Measurements from ENCODE around the gene DUOXA2.
"Not testable (repeated sequence)": the region's sequence is repeated elsewhere in the genome, so short reads cannot be mapped to it uniquely, and the experiment has no call there.

Gene DUOXA2

DNA sequence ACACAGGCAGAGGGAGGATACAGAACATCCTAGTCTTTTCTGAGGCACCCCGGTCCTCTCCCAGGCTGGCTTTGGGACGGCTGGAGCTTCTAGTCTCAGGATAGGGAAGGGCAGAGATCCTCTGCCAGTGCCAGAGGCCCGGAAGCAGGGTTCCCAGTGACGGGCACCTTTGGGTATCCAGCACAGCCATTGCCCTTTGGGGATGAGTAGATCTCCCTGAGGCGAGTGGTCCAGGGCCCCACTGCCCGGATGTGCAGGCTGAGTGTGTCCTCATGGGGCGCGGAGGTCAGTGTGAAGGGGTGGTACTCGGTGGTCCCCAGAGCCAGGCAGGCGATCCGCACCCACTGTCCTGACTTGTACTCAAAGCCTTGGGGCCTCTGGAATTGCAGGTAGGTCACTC is 18.5 kb upstream of the DUOXA2 start:
- no peak for DNase-seq (ENCODE audit: low spot score)

DNA sequence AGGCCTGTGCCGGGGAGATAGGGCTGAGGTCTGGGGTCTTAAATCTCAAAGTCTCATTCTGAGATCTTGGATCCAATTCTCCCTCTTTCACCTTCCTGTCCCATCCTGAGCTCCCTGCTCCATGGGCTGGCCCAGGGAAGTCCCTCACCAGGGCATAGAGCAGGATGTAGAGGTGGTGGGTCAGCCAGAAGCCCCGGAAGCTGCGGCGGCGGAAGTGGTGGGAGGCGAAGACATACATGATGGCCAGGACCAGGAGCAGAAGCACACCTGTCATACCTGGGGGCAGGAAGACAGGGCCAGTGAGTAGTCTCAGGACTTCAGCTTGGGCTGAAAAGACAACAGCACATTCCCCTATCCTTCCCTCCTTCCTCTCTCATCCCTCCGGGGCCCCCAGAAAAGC is 16.7 kb upstream of the DUOXA2 start:
- DNase-seq (ENCODE audit: low spot score) = no peak

DNA sequence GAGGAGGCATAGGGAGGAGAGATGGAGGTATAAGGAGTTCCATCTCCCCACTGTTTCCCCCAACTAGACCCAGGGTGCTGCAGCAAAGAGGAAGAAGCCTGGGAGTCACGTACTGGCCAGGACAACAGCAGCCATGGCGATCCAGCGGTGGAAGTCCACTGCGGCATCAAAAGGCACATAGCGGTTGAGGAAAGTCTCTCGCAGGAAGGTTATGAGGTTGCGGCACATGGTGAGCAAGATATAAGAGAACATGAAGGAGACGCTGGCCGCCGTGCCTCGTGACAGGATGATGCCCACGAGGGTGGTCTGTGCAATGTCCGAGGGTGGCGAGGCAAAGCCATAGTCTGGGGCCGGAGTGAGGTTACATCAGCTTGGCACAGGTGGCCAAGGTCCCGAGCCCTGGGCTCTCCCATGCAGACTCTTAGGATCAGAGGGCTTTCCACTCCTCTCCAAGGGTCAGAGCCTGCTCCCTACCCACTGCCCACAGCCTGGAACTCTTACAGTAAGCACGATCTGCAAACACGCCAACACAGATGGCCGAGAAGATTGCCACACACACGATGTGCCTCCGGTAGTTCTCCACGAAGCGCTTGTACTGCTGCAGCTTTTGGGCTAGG is 14.5 kb upstream of the DUOXA2 start:
- no peak for DNase-seq (ENCODE audit: low spot score)

DNA sequence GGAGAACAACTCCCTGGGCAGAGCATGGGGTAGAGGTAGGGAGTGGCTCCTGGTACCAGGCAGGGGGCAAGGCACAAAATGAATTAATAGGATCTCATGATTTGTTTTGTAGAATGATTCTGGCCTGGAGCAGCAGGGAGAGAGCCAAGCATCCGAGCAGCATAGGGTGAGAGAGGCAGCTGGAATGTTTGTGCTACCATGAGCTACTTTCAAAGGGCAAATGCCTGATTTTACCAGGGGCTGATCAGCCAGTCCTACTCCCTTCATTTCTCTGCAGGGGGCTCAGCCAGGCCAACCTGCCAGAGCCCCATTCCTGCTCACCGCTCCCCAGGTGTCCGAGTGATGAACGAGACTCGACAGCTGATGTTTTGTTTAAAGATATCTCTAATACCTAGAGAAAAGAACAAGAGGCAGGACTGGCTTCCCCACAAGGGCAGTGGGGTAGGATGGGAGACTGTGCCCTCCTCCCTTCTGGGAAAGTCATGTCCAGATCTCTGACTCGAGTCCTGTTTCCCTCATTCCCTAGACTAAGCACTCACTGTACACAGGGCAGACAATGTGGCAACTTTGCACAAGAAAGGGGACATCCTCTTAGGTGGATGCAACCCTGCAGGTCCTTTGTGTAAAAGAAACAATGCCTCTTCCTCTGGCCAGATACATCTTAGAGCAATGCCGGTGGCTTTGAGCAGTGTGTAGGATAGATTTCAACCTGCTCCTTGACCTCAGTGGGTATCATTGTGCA is 13.1 kb upstream of the DUOXA2 start:
- no peak for DNase-seq (ENCODE audit: low spot score)

DNA sequence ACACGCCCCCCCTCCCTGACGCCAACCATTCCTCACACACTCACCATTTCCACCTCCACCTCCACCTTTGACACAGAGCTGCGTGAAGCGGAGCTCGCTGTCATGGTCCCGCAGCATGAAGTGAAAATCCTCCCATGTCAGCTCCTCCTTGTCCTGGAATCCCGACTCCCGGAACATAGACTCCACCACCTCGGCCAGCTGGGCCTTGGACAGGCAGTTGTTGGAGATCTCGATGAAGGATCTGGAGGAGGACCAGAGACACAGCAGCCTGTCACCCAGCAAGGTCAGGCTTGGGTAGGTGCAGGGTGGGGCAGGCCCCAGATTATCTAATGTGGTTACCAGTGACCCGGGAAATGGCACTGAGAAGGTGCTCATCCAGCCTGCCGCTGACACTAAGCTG is 12.4 kb upstream of the DUOXA2 start:
- no peak for DNase-seq (ENCODE audit: low spot score)

DNA sequence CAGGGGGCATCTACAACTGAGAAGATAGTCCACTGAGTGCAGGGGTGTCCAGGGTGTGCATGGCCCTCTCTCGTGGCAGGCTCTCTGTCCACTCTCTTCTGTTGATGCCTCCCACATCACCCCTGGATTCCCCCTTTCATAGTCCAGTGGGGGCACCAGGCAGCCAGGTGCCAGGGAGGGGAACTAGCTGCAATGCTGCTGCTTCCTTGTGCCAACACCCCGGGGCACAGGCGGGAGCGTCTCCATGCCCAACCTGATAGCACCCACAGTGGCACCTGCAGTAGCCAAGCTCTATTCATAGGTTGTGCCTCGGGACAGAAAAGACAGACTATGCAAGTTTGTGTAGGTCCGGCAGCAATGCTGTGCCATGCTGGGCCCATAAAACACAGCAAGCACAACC is 11.9 kb upstream of the DUOXA2 start:
- DNase-seq (ENCODE audit: low spot score) = no peak

DNA sequence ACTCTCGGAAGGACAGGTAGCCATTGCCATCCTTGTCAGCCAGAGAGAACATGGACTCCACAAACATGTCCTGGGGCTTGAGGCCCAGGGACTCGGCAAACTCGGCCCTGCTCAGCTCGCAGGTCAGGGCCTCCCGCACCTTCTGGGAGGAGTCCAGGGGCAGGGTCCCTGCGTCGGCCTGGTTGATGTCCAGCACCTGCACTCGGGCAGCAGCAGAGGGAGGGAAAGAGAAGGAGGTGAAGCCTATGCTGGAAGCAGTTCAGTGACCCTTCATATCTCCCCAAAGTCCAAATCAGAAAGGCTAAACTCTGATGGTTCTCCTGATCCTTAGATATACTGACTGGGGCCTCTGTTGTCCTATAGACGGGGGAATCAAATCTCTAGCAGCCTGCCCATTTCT is 10.0 kb upstream of the DUOXA2 start:
- DNase-seq (ENCODE audit: low spot score) = not testable (repeated sequence)

DNA sequence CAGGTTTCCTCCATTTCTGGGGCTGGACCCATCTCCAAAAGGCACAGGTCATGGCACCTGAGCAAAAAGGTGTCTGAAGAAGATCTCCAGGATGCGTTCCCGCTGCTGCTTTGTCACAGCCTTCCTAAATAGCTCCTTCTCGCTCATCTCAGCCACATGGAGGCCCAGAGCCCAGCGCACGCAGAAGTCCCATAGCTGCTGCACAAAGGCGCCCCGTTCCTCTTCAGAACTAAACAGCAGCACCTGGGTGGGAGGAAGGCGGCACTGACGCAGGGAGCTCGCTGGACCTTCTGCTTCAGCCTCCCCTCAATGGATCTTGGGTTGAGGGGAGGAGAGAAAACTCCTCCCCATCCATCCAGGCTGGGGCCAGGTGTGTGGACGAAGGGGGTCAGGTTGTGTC is 8.5 kb upstream of the DUOXA2 start:
- no peak for DNase-seq (ENCODE audit: low spot score)

DNA sequence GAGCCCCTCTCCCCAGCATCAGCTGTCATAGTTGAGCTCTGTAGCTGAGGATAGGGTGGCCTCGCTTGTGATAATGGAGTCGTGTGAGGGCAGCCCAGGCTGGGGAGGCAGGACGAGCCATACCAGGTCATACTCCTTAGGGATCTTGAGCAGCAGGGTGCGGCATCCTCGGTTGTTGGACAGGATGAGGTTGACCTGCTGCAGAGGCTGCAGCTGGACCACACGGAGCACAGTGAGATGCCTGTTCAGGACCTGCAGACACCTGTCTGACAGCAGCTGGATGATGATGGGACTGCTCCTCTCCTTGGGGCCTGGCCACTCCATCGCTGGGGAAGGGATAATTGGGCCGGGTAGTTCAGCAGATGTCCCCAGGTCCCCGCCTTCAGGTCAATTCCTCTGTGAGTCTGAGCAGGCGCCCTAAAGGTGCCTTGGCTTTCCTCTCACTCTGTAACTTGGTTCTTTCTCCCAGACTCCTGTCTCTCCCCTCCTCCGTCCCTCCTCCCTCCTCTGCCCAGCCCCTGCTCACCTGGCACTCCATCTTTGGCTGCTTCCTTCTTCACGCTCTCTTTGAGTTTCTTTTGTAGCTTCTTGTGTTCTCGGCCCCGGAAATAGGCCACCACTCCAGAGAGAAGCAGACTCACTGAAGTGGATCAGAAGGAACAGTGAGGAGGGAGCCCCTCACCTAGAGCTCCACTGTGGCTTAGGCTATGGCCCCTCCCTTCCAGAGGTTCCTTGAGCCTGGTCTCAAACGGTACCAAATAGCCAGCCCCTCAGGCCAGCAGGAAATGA is 7.9 kb upstream of the DUOXA2 start:
- DNase-seq (ENCODE audit: low spot score) = no peak

DNA sequence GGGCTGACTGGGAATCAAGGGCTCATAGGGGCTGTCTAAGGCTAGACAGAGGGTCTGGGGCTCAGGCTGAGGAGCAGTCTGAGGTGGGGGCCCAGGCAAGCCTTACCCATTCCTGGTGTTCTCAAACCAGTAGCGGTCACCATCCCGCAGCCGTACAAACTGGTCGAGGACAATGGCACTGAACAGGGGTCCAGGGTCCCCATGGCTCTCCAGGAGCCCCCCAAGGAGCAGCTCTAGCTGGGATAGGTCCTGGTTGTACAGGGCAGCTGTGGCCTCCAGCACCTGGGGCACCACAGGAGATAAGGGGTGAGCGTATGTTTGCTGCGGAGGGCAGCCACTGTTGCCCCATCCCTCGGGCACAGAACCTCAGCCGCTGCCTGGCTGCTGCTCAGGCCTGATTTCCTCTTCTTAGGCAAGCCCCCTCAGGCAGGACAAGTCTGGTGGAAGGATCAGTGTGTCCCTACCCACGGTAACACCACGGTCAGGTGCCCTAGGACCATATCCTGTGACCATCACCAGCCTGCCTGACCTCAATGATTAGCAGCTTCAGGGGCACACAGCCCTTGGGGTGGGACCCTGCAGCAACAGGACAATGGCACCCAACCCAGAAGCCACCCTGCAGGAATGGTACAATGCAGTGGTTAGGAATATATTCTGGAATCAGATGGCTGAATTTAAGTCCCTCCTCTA is 6.0 kb upstream of the DUOXA2 start:
- DNase-seq (ENCODE audit: low spot score) = no peak

DNA sequence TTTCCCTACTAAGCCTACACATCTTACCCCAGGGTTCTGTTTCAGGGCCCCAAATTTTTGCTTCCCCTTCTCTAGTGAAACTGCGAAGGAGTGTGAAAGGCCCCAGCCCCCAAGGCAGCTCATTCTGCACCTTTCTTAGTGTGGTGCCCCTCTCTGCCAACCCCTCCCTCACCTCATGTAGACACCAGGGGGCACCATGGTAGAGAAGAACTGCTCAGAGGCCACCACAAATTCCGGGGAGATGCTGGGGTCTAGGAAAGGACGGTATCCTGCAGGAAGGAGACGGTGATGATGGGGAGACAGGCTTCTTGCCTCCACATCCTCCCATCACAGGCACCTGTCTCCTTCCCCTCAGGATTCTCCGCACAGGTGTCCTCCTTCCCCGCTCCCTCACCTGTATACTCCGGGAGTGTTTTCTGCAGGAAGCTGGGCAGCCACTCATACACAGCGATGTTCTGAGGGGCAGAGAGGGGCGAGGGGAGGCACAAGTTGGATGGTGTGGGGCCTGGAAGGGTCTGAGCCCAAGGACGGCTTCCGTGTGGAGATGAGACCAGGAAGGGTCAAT is 3.8 kb upstream of the DUOXA2 start:
- no peak for DNase-seq (ENCODE audit: low spot score)

DNA sequence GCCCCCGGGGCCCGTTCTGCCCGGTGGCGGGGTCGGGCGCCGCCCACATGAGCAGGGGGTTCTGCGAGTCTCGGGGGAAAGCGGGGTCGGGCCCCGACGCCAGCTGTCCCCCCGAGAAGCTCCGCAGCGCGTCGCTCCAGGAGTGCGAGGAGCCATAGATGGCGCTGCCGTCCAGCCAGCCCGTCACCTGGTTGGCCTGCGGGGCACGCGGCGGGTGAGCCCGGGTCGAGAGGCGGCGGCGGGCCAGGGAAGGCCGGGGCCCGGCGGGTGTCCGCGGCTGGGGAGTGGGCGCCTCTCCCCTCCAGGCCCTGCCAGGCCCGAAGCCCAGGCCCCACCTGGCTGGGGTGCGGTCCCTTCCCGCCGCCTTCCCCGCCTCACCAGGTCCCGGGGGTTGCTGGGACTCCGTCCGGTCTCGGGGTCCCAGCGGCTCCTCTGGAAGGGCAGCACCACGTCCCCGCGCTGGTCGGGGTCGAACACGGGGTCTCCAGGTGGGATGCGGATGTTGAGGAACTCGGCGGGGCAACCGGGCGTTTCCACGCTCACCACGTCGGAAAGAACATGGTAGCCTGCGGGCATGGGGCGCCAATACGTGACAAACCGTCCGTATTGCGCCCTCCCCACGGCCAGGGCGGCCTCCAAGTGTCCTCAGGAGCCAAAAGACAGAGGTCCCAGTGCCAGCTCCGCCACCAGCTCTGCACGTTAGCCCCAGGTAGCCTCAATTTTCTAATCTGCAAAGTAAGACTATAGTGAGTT is 2.6 kb upstream of the DUOXA2 start:
- DNase-seq (ENCODE audit: low spot score) = no peak

DNA sequence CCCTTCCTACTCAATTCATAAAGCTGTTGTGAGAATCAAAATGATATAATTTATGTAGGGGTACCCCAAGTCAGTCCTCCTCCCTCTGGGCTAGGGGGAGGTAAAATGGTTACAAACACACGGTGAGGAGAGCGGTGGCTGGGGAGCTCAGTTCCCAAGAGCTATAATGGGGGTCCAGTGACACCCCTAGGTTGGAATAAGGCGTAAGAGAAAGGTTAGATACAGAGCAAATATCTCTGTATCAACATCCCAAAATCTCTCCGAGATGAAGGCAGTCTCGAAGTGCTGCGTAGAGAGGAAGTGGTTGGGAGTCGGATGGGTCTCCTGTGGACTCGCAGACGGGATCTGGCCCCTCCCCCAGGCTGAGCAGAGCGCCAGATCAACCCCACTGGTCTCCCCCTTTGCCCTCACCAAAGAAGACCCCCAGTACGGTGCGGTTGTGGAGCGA is 2.0 kb upstream of the DUOXA2 start:
- no peak for DNase-seq (ENCODE audit: low spot score)

DNA sequence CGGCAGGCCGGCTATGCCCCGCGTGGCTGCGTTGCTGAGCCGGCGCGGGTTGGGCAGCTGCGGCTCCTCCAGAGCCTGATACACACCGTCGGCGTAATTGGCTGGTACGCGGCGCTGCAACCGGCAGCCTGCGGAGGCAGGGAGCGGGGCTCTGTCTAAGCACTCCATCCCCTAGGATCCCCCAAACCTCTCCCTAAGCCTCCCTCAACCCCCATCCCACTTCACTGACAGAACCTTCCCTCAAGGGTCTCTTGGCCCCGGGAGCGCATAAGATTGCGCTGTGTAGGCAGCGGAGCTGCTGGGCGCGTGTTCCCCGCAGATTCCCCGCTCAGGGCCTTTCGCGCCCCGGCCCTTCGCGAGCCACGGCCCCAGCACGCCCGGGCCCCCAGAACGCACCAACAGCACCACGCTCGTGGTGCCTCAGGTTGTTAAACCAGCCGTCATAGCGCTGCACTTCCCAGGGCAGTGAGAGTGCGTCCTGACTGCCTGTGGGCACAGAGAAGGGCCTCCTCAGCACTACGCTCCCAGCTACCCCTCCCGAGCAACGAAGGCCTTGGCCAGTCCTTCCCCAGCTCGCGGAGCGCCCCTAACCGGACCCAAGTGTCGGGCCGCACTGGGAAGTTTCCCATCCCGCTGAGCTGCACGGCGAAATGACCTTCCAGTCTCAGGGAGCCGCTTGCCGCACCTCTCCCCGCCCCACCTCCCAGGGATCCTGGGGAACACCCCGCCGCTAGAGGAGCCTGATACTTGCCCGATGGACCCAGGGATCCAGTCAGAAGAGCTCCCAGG is 1.3 kb upstream of the DUOXA2 start:
- DNase-seq (ENCODE audit: low spot score) = no peak

DNA sequence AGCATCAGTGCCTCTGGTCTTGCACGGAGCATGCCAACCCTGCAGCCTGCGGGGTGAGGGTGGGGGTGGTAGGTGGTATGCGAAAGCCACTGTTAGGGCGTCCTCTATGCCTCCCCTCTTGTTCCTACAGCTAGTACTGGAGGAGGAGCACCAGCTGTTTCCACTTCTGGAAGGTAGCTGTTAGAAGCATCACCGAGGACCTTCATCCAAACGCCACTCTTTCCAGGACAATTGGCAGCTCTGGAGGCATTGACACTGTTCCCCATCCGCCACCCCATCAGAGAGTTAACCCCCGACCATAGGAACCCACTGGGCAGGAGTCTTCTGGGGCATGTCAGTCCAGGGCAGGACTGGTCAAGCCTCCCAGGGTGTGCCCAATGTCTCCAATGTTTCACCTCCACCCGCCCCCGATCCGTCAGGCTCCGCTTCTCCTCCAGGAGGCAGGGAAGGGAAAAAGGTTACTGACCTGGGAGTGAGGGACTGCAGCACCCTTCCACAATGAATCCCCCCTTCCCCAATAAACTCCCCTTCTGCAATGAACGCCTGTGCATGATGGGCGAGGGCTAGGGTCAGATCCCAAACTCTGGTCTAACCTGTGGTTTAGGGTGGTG is 641 bp upstream of the DUOXA2 start:
- no peak for DNase-seq (ENCODE audit: low spot score)

DNA sequence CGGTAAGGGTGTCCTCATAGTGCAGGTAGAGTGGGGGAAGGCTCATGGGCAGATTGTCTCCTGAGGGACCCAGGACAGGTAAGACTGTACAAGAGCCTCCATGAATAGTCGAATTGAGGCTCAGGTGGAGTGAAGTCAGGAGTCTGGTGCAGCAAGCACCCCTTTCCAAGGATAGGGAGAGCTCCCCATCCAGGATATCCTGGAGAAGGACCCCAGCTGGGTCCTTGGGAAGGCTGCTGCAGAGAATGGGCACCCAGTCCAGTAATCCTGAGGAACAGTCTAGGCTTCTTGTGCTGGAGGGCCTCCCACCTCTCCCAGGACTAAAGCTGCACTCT is 592 bp downstream of the DUOXA2 start:
- no peak for DNase-seq (ENCODE audit: low spot score)

DNA sequence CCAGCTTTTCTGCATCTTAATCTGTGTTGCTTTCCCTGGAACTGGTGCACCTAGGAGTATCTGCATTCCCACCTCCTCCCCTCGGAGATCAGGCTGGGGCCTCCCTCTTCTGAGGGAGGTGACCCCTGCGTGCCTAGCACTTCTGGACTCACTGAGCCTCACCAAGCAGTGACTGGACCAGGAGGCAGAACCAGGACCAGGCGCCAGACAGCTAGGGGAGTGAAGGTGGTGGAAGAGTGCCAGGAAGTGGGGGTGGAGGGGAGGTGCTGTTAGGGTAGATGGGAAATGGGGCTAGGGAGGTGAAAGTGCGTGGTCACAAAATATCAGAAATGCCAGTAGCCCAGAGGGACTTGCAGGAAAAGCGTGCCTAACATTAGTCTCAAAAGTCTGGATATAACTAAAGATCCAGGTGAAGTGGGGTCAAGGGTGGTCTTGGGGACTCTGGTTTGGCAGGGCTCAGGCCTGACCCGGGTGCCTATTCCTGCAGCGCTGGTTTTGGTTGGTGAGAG is 1.2 kb downstream of the DUOXA2 start:
- no peak for DNase-seq (ENCODE audit: low spot score)

DNA sequence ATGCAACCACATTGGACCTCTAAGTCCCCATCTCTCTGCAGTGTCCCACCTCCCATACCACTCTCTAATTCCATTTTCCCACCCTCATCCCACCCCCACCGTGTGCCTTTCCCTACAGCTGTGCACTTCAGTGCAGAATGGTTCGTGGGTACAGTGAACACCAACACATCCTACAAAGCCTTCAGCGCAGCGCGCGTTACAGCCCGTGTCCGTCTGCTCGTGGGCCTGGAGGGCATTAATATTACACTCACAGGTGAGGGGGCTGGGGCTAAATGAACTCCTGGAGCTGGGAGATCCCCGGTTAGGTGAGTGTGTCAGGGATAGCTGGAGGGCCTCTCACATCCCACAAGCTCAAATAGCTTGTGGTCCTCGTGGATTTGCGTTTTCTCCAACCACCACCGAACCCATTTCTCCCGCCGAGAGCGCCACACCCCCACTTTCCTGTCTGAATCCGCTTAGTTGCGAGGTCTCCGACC is 1.9 kb downstream of the DUOXA2 start:
- DNase-seq (ENCODE audit: low spot score) = no peak

DNA sequence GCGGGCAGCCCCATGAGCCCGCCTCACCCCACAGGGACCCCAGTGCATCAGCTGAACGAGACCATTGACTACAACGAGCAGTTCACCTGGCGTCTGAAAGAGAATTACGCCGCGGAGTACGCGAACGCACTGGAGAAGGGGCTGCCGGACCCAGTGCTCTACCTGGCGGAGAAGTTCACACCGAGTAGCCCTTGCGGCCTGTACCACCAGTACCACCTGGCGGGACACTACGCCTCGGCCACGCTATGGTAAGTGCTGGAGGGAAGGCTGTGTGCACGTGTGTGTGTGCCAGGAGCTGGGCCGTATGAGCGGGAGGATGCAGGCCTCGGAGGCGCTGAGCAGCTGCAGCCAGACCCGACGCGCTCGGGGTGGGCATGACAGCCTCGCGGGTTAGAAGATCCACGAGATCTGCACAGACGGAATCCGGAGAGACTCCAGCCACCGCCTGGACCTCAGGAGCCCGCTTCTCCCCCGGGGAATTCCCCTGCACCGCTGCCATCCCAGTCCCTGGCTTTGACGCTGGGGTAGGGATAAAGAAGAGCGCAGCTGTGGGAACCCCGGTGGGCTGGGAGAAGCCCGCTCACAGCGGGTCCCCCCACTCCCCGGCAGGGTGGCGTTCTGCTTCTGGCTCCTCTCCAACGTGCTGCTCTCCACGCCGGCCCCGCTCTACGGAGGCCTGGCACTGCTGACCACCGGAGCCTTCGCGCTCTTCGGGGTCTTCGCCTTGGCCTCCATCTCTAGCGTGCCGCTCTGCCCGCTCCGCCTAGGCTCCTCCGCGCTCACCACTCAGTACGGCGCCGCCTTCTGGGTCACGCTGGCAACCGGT is 2.6 kb downstream of the DUOXA2 start:
- no peak for DNase-seq (ENCODE audit: low spot score)
